Esophagus squamous epithelium (tissue), 5 donors: ENCODE results near the gene CSNK1G2. TPM values are rescaled to one million over a fixed set of nuclear protein-coding genes. Genes with fewer than 3 reads are reported as not detected.

ENCODE experiments used
- DNase-seq: peaks from one replicate; lab custom pipeline; 2025; lab: John Stamatoyannopoulos, UW
- H3K27ac ChIP-seq, 4 donors: fragments of 200-600 bp; sonication (generic); one replicate each; pipeline ENCODE4 v1.5.1; 2016 to 2019; ENCODE audit warnings: mild to moderate bottlenecking in 1 of 4
- H3K27me3 ChIP-seq, 4 donors: fragments of 200-600 bp; sonication (generic); 1 replicate in 3 of 4; 2 replicates in 1 of 4; pipeline versions ENCODE4 v1.5.1 to v1.6.0; 2017 to 2021; ENCODE audit warnings: antibody characterized with exemption in 1 of 4
- H3K36me3 ChIP-seq, 3 donors: fragments of 200-600 bp; sonication (generic); one replicate each; pipeline ENCODE4 v1.5.1; 2016 to 2019
- H3K4me1 ChIP-seq, 3 donors: fragments of 200-600 bp; sonication (generic); one replicate each; pipeline ENCODE4 v1.5.1; 2017 to 2019
- H3K4me3 ChIP-seq, 4 donors: fragments of 200-600 bp; sonication (generic); 1 replicate in 3 of 4; 2 replicates in 1 of 4; pipeline ENCODE4 v1.5.1; 2016 to 2019; ENCODE audit warnings: mild to moderate bottlenecking in 2 of 4, moderate library complexity in 1 of 4
- H3K9me3 ChIP-seq, 3 donors: fragments of 200-600 bp; sonication (generic); one replicate each; pipeline ENCODE4 v1.5.1; 2016 to 2019
- CTCF ChIP-seq, 6 experiments: fragments of 450-650 bp in 4 of 6; fragments of 200-600 bp in 2 of 6; sonication (generic) in 2 of 6; IDR thresholded peaks; one replicate each; pipeline ENCODE4 v1.5.1; 2016 to 2019; ENCODE audit warnings: antibody characterized with exemption in 6 of 6, mild to moderate bottlenecking in 4 of 6, moderate library complexity in 4 of 6
- POLR2A ChIP-seq, 4 donors: fragments of 450-650 bp; IDR thresholded peaks; one replicate each; pipeline ENCODE4 v1.6.1; 2017; ENCODE audit warnings: antibody characterized with exemption in 4 of 4, mild to moderate bottlenecking in 4 of 4, moderate library complexity in 3 of 4
- WGBS, 2 donors: methylation state at CpG; one replicate each; pipeline ENCODE4 v1.1.5; 2018; 5-methylcytosine and 5-hydroxymethylcytosine counted together
- intact Hi-C: fragments of 100-400 bp; cut with DNase I; formaldehyde crosslinking; loops from one replicate; pipeline ENCODE4 v1.15.0; 2022
- total RNA-seq, 4 donors: library from RNA; depleted of rRNA; stranded (reverse); fragments of >200 nt; gene quantifications; one replicate each; pipeline ENCODE4 v1.1.0, GENCODE V29; 2016
- donor health status: DM: yes; HTN: yes; CAD: no.

Gene CSNK1G2
- total RNA-seq, 4 donors from 2014 or later, result 40.4 to 68.9 (median 60.3) TPM

GRCh38 chr19:2014731-2015607 is 74.0 kb downstream of the CSNK1G2 start:
- peak overlapping the region; percentile 76 to 84 (median 80) for H3K27ac ChIP-seq
- H3K36me3 ChIP-seq, result peaks cover 0 to 26% (median 0%) of the 10 kb centered on the region in 3 donors
- intact Hi-C loops, result no loop called here
- TF ChIP-seq CTCF (IDR thresholded peaks at IDR 0.05) (no peak), POLR2A (IDR thresholded peaks at IDR 0.05) (no peak)
- no peaks in the 10 kb centered on the region for H3K9me3 ChIP-seq
- DNase-seq, result no peak
- 16 to 33% methylated on average over 12 to 21 of the region's 74 CpGs for WGBS, 2 donors
- no peaks in the 10 kb centered on the region for H3K27me3 ChIP-seq
- peaks cover 17 to 46% (median 18%) of the 10 kb centered on the region in 3 donors for H3K4me1 ChIP-seq
- H3K4me3 ChIP-seq, result peak overlapping the region; percentile 62 to 89 (median 74)

- Histone ChIP-seq H3K27ac (peak within 1 kb of the TSS; percentile 76 to 84 (median 80)), H3K4me1 (peaks cover 17 to 47% (median 18%) of the 10 kb centered on the region in 3 donors), H3K27me3 (no peaks in the 10 kb centered on the region), H3K4me3 (peak within 1 kb of the TSS; percentile 62 to 89 (median 74)), H3K9me3 (no peaks in the 10 kb centered on the region), H3K36me3 (peaks cover 0 to 24% (median 0%) of the 10 kb centered on the region in 3 donors)
- intact Hi-C loops, result no loop called here
- TF ChIP-seq CTCF (IDR thresholded peaks at IDR 0.05), result no peak
- no peak for TF ChIP-seq POLR2A (IDR thresholded peaks at IDR 0.05)
- DNase-seq, result no peak
- no CpG with 5 or more reads among the region's 20 CpGs for WGBS, 2 donors
Observed at GRCh38 chr19:2015608-2015950, 74.6 kb downstream of the CSNK1G2 start, which contains the start of gene BTBD2. TSS of gene BTBD2 (minus strand) at chr19:2015714. CDS start at chr19:2015703, 11 bp downstream.

GRCh38 chr19:2016041-2016807 is 75.3 kb downstream of the CSNK1G2 start:
- DNase-seq, result no peak
- Histone ChIP-seq H3K27ac (peak overlapping the region; percentile 71 to 84 (median 80)), H3K4me3 (peak overlapping the region; percentile 3 to 89 (median 67)), H3K36me3 (peaks cover 0 to 18% (median 0%) of the 10 kb centered on the region in 3 donors), H3K9me3 (no peaks in the 10 kb centered on the region), H3K4me1 (peaks cover 17 to 48% (median 18%) of the 10 kb centered on the region in 3 donors), H3K27me3 (no peaks in the 10 kb centered on the region)
- TF ChIP-seq CTCF (IDR thresholded peaks at IDR 0.05), result no peak
- no peak for TF ChIP-seq POLR2A (IDR thresholded peaks at IDR 0.05)
- WGBS, 2 donors, result 38 to 53% methylated on average over 10 to 15 of the region's 23 CpGs
- intact Hi-C loops, result no loop called here

- no peak for TF ChIP-seq POLR2A (IDR thresholded peaks at IDR 0.05)
- no peak for TF ChIP-seq CTCF (IDR thresholded peaks at IDR 0.05)
- intact Hi-C loops, result no loop called here
- no peak overlapping the region for H3K27ac ChIP-seq
- no peaks in the 10 kb centered on the region for H3K36me3 ChIP-seq
- H3K4me3 ChIP-seq, result no peak overlapping the region
- H3K27me3 ChIP-seq, result no peaks in the 10 kb centered on the region
- 88 to 92% methylated on average over 12 to 13 of the region's 13 CpGs for WGBS, 2 donors
- DNase-seq, result no peak
- H3K4me1 ChIP-seq, result peaks cover 17 to 39% (median 18%) of the 10 kb centered on the region in 3 donors
- no peaks in the 10 kb centered on the region for H3K9me3 ChIP-seq
Observed at GRCh38 chr19:2018752-2019151, 77.8 kb downstream of the CSNK1G2 start.
